HepG2 (cell line): ENCODE results near the gene SLC26A2. TPM values are rescaled to one million over a fixed set of nuclear protein-coding genes. Genes with fewer than 3 reads are reported as not detected.

Source experiments
- ATM ChIP-seq: fragments of 450-650 bp; IDR thresholded peaks from 2 replicates; pipeline ENCODE4 v1.7.1; 2017; ENCODE audit warnings: mild to moderate bottlenecking, borderline replicate concordance
- BATF2 ChIP-seq: sonication (generic); formaldehyde crosslinking; IDR thresholded peaks from 2 replicates; pipeline ENCODE4 v1.8.0; 2022; ENCODE audit warnings: mild to moderate bottlenecking, missing genetic modification reagents, moderate library complexity
- GATAD1 ChIP-seq: IDR thresholded peaks from 2 replicates; pipeline ENCODE4 v1.6.1; 2016; ENCODE audit warnings: missing genetic modification reagents, missing compliant biosample characterization
- GATAD2A ChIP-seq: IDR thresholded peaks from 2 replicates; pipeline ENCODE4 v1.6.1; 2016
- HHEX ChIP-seq: IDR thresholded peaks from 2 replicates; pipeline ENCODE4 v1.6.1; 2016; ENCODE audit warnings: control low read depth
- HNRNPUL1 ChIP-seq: fragments of 200-400 bp; formaldehyde crosslinking; IDR thresholded peaks from 2 replicates; pipeline ENCODE4 v1.6.1; 2017; ENCODE audit warnings: low read depth, mild to moderate bottlenecking, low read length, moderate library complexity
- KLF13 ChIP-seq: sonication (generic); formaldehyde crosslinking; IDR thresholded peaks from 2 replicates; pipeline ENCODE4 v1.4.0; 2020; ENCODE audit warnings: mild to moderate bottlenecking, missing genetic modification reagents
- KLF15 ChIP-seq: sonication (generic); formaldehyde crosslinking; IDR thresholded peaks from 2 replicates; pipeline ENCODE4 v1.8.1; 2023; ENCODE audit warnings: borderline replicate concordance, mild to moderate bottlenecking, inconsistent platforms, missing genetic modification reagents, mixed read lengths
- PRPF4 ChIP-seq: fragments of 200-400 bp; formaldehyde crosslinking; IDR thresholded peaks from 2 replicates; pipeline ENCODE4 v1.6.1; 2016; ENCODE audit warnings: low read length, low read depth; ENCODE audit not compliant: poor library complexity, severe bottlenecking
- SCMH1 ChIP-seq: sonication (generic); formaldehyde crosslinking; IDR thresholded peaks from 2 replicates; pipeline ENCODE4 v1.9.0; 2021; ENCODE audit warnings: missing genetic modification reagents, mild to moderate bottlenecking, borderline replicate concordance
- TAF1 ChIP-seq: sonication (generic); formaldehyde crosslinking; IDR thresholded peaks from 2 replicates; pipeline ENCODE4 v1.4.0; 2020; ENCODE audit warnings: missing genetic modification reagents
- TCF7L2 ChIP-seq: IDR thresholded peaks from 2 replicates; pipeline ENCODE4 v1.6.1; 2011; ENCODE audit warnings: mild to moderate bottlenecking, low read depth, low read length, moderate library complexity
- XBP1 ChIP-seq: sonication (generic); formaldehyde crosslinking; IDR thresholded peaks from 2 replicates; pipeline ENCODE4 v1.5.0; 2020; ENCODE audit warnings: missing genetic modification reagents
- ZFP36L1 ChIP-seq: sonication (generic); formaldehyde crosslinking; IDR thresholded peaks from 2 replicates; pipeline ENCODE4 v1.8.0; 2022; ENCODE audit warnings: mild to moderate bottlenecking, missing genetic modification reagents, moderate library complexity
- ZNF318 ChIP-seq: sonication (generic); formaldehyde crosslinking; IDR thresholded peaks from 2 replicates; pipeline ENCODE4 v1.4.0; 2020; ENCODE audit warnings: mild to moderate bottlenecking, missing genetic modification reagents
- ZNF382 ChIP-seq: sonication (generic); formaldehyde crosslinking; IDR thresholded peaks from 2 replicates; pipeline ENCODE4 v1.5.0; 2020; ENCODE audit warnings: missing genetic modification reagents, mild to moderate bottlenecking, borderline replicate concordance
- ZNF766 ChIP-seq: sonication (generic); formaldehyde crosslinking; IDR thresholded peaks from 2 replicates; pipeline ENCODE4 v1.5.0; 2020; ENCODE audit warnings: missing genetic modification reagents, borderline replicate concordance
- ZNF768 ChIP-seq: sonication (generic); formaldehyde crosslinking; IDR thresholded peaks from 2 replicates; pipeline ENCODE4 v1.4.0; 2020; ENCODE audit warnings: missing genetic modification reagents
- polyA plus RNA-seq, 8 experiments: library from polyadenylated mRNA; depleted of rRNA in 3 of 8; stranded (reverse) in 7 of 8; unstranded in 1 of 8; fragments of >200 nt; fragmentation: Illumina TruSeq in 4 of 8; extraction: Trizol in 4 of 8; gene quantifications; 2 replicates each; pipeline versions ENCODE4 v1.2.1 to v1.2.3, GENCODE V29; 2011 to 2016; ENCODE audit warnings: low read depth in 4 of 8, missing spikeins in 1 of 8, mixed read lengths in 1 of 8; ENCODE audit not compliant: insufficient read depth in 1 of 8
- total RNA-seq, 5 experiments: library from RNA; depleted of rRNA; stranded (reverse); fragments of >200 nt; fragmentation: Illumina TruSeq; extraction: Trizol; gene quantifications; 2 replicates each; pipeline ENCODE4 v1.2.3, GENCODE V29; 2016; ENCODE audit warnings: low read depth in 1 of 5
- TF ChIP-seq, protein P1 (sequence below): sonication (generic); formaldehyde crosslinking; IDR thresholded peaks from 2 replicates; pipeline ENCODE4 v1.4.0; 2020; ENCODE audit warnings: missing genetic modification reagents

The SLC26A2 gene
- total and polyA plus RNA-seq, 2 of the 13 experiments (the other 11 are each of a cell fraction or from before 2014, with no cell fraction given): 2.2 to 7.9 TPM

DNA sequence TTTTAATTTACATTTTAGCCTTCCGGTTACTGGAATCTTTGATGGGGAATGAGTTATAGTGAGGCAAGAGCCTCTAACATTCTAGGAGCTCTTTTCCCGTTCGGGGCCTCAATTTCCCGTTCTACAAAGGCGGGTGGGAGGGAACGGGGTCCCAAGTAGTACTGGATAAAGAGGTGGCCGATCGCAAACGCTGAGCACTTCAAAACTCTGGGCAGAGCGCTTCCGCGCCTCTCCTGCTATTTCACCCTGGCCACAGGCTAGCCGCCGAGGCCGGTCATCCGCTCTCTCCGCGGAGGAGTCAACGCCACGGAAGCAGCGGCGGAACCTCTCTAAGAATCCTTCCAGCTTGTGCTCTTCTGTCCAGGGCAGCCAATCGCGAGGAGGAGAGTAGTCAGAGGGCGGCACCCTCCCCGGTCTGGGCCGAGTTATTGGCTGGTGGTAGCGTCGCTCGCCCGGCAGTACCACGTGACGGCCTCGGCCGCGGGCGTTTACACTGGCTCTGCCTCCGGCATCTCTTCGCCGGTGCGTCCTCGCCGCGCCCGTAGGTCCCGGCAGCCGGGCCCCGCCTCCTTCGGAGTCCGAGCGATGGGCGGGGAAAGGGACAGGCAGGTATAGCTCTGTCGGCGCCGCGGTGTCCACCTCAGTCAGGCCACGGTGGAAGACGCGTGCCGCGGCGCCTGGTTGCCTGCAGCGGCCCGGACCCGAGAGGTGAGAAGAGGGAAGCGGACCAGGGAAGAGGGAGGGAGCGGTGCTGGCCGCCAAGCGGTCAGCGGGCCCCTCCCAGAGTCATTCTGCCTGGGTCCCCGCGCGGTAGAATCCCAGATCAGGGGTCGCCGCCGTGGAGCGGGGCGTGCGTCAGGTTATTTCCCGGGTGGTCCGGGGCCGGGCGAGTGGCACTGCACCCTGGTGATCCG is at the start of gene SLC26A2 (continued):
- TF ChIP-seq TCF7L2 (no peak), GATAD1 (CRISPR knock-in tag) (peak; percentile 60), GATAD2A (peak; percentile 18; the same call in 1 of the 2 replicates), KLF13 (no peak), BATF2 (CRISPR knock-in tag) (peak; percentile 80; the same call in 1 of the 2 replicates), PRPF4 (no peak), SCMH1 (CRISPR knock-in tag) (no peak), ZFP36L1 (CRISPR knock-in tag) (0 out of 2 replicates have a peak, but pooled peaks have one; percentile 9), ATM (no peak), XBP1 (CRISPR knock-in tag) (no peak), HNRNPUL1 (no peak), ZNF318 (no peak), KLF15 (CRISPR knock-in tag) (0 out of 2 replicates have a peak, but pooled peaks have one; percentile 38), TAF1 (CRISPR knock-in tag) (peak; percentile 73), HHEX (CRISPR knock-in tag) (no peak), ZNF766 (CRISPR knock-in tag) (no peak), ZNF768 (peak; percentile 59; the same call in 1 of the 2 replicates), ZNF382 (CRISPR knock-in tag) (no peak)
- TF ChIP-seq, protein P1, sequence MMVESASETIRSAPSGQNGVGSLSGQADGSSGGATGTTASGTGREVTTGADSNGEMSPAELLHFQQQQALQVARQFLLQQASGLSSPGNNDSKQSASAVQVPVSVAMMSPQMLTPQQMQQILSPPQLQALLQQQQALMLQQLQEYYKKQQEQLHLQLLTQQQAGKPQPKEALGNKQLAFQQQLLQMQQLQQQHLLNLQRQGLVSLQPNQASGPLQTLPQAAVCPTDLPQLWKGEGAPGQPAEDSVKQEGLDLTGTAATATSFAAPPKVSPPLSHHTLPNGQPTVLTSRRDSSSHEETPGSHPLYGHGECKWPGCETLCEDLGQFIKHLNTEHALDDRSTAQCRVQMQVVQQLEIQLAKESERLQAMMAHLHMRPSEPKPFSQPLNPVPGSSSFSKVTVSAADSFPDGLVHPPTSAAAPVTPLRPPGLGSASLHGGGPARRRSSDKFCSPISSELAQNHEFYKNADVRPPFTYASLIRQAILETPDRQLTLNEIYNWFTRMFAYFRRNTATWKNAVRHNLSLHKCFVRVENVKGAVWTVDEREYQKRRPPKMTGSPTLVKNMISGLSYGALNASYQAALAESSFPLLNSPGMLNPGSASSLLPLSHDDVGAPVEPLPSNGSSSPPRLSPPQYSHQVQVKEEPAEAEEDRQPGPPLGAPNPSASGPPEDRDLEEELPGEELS (CRISPR knock-in tag): peak; percentile 43
